HG03342 (cell line): ENCODE data around the gene ULK4.
"Not testable (repeated sequence)": the region's sequence is repeated elsewhere in the genome, so short reads cannot be mapped to it uniquely, and the experiment has no call there.

ENCODE experiments used
- ATAC-seq: cut with Tn5 transposase; IDR thresholded peaks from one replicate; pipeline ENCODE4 v1.9.1; 2021; ENCODE audit warnings: mild to moderate bottlenecking, moderate library complexity; ENCODE audit not compliant: unreplicated experiment

Gene ULK4

DNA sequence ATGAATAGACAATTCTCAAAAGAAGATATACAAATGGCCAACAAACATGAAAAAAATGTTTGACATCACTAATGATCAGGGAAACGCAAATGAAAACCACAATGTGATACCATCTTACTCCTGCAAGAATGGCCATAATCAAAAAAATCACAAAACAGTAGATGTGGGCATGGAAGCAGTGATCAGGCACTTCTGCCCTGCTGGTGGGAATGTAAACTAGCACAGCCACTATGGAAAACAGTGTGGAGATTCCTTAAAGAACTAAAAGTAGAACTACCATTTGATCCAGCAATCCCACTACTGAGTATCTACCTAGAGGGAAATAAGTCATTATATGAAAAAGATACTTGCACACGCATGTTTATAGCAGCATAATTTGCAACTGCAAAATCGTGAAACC lies 677.0 kb downstream of the ULK4 start:
- ATAC-seq = not testable (repeated sequence)

DNA sequence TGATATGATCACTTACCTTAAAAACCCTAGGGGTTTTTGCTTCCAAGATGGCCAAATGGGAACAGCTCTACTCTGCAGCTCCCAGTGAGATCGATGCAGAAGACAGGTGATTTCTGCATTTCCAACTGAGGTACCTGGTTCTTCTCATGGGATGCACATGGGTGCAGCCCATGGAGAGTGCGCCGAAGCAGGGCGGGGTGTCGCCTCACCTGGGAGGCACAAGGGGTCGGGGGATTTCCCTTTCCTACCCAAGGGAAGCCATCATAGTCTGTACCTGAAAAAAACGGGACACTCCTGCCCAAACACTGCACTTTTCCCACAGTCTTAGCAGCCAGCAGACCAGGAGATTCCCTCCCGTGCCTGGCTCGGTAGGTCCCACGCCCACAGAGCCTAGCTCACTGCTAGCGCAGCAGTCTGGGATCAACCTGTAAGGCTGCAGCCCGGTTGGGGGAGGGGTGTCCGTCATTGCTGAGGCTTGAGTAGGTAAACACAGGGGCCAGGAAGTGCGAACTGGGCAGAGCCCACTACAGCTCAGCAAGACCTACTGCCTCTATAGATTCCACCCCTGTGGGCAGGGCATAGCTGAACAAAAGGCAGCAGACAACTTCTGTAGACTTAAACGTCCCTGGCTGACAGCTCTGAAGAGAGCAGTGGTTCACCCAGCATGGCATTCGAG lies 684.0 kb downstream of the ULK4 start:
- no peak for ATAC-seq

DNA sequence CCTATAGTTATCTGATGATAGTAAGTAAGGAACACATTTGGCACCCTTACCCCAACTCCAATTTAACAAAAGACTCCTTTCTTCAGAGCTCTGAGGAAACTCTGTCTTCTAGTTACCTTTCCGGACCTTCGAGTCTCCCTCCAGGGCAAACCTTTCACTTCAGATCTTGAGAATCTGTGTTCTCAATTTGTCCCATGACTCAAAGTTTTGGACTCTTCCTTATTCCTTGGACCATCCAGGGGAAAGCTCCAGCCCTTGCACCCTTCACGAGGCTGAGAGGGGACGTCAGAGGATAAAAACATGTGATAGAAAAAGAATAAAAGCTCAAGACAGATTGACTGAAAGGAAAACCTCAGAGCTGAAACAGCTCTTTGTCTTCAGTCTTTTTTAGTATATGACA lies 685.7 kb downstream of the ULK4 start:
- no peak for ATAC-seq

DNA sequence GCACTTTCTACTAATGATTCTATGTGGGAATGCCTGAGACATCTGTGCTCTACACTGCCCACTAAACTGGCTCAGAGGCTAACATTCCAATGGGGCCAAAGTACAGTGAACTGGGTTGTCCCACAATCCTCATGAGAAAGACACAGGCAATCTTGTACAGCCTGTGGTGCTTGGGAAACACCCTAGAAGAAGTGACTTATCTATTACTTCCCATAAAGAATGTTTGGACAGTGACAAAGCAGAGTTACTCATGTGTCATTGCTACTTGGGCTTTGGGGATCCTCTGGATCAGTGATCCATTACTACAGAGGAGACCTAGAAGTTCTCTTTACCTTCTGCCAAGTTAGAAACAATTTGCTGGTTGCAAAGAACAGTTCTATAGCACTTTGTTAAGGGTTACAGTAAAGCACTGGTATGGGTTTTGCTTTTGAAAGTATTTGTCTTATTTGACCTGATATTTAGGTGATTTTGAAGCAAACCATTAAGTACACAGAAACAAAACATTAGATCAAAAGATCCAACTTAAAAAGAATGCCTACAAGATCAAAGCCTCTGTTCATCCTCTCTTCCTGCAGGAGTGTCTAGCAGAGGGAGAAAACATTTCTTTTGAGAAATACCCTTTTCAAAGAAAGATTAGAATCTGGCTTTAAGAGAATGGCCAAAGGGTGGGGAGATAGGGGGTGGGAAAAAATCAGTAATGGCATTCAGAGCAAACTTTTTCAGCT lies 686.8 kb downstream of the ULK4 start:
- no peak for ATAC-seq

DNA sequence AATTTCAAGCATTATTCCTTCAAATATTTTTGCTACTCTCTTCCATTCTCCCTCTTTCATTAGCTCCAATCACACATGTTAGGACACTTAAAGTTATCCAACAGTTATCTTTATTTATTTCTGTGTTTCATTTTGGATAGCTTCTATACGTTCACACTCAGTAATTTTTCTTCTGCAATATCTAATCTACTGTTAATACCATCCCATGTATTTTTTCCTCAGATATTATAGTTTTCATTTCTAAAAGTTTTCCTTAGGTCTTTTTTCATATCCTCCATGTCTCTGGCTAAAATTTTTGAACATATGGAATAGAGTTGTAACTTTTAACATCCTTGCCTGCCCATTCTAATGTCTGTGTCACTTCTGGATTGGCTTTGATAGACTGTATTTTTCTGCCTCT lies 689.2 kb downstream of the ULK4 start:
- no peak for ATAC-seq

DNA sequence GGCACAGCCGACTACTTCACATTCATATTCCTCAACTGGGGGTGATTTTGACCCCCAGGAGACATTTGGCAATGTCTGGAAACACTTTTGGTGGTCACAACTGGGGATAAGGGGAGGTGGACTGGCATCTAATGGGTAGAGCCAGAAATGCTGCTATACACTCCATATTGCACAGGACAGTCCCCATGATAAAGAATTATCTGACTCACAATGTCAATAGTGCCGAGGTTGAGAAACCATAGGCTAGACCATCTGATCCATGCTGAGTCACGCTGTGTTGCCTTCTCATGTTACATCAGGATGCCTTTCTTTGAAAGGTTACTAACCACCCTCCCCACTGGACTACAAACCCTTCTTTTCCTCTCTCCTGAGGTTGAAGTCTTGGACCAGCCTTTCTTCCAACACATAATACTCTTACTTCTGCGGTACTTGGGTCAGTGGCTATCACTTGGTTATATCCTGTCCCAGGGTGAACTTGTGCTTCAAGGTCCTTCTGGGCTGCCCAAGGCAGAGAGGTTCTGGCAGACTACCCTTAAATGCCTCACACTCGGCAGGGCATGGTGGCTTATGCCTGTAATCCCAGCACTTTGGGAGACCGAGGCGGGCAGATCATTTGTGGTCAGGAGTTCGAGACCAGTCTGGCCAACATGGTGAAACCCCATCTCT lies 693.8 kb downstream of the ULK4 start:
- ATAC-seq = no peak

DNA sequence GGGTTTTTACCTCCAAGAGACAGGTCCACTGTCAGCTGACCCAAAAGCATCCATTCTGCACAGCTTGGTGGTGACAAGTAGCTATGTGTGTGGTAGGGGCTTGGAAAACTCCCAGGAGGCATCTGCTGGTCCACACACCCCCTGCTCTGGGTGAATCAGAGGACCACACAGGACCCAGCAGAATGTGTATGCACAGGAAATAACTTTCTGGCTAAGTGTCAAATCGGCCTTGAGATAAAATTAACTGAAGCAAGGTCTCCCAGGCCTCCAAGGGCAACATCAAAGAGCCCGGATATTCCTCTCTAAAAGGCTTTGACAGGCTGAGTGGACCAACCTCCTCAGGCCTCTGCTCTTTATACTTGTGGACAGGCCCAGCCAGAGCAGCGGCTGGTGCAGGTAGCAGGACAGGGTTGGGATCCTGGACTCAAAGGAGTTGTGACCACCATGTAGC lies 696.1 kb downstream of the ULK4 start:
- ATAC-seq = no peak

DNA sequence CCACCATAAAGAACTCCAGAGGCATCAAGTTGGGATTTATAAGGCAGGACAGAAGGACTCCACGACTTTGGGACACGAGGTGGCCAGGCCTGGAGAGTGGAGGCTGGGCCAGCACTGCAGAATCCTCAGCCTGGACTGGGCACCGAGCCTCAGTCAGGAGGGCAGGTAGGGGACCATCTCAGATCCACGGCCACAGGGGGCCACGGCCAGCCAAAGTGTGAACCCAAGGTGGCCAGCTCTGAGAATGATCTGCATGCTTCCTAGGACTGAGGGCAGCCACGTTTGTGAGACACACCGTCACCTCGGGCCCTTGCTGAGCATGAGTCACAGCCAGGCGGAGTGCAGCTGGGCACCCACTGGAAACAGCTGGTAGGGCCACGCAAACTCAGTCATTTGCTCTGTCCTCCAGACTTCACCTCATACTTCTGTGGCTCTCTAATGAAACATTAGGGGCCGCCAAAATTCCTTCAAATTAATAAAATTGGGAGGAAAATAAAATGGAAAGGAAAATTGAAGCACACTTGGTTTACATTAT lies 696.8 kb downstream of the ULK4 start:
- ATAC-seq = no peak

DNA sequence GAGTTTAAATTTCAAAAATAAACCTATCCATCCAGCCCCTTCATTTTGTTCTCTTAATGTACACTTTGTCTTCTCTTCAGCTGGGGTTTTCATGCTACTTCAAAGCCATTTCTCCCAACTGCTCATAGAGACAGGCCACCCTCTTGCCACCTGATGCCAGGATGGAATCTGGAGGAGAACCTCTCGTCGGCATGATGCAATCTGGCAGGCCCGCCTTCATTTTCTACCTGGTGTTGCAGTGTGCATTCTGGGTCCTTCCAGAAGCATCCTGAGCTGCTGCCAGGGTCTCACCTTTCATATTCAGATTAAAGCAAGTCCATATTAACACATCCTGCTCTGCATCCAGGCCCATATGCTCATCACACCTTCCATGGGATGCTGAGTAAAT lies 701.8 kb downstream of the ULK4 start:
- ATAC-seq = no peak

DNA sequence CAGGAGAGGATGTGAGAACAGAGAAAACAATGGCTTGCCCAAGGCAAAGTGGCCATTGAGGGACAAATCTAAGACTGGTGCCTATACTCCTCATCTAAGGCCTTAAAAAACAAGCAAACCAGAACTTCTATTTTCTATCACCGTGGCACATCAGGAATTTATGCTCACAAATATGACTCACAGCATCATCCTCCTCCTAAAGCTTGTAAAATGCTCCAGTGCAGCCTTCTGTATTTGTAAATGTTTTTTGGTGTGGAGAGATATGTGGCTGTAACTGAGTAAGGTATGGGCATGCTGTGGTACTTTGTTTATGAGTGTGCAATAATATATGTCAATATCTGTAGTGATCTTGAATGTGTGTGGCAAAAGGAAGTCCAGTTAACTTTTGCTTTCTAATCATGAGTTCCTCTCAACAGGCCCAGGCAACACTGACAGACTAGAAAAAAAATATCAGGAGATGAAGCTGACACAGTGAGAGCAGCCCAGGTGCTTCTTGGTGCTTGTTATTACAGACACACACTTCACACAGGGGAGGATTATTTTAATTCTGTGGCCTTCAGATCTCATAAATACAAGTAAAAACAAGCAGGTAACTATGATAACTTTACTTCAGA lies 702.3 kb downstream of the ULK4 start:
- no peak for ATAC-seq

DNA sequence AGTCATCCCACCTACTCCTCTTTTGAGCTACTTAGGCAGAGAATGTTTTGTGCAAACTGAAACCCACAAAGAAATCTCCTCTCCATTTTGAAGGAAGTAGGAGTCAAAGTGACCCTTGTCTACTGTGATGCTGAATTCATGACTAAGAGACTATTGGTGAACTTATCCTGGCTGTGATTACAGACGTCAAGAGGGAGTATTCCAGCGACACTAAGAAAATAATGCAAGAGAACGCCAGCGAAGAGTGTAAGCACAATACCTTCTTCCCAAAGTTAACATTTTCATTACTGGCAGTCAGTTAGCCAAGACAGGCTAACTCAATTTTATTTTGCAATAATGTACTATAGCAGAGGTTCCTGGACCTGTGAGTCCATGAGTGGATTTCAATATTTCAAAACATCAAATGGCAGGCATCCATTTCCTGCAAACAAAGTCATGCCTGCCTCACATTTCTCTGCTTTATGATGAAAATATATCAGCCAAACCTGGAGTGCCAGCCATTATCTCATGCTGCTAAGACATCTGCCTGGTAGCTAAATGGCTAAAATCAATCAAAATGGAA lies 703.6 kb downstream of the ULK4 start:
- ATAC-seq = no peak

DNA sequence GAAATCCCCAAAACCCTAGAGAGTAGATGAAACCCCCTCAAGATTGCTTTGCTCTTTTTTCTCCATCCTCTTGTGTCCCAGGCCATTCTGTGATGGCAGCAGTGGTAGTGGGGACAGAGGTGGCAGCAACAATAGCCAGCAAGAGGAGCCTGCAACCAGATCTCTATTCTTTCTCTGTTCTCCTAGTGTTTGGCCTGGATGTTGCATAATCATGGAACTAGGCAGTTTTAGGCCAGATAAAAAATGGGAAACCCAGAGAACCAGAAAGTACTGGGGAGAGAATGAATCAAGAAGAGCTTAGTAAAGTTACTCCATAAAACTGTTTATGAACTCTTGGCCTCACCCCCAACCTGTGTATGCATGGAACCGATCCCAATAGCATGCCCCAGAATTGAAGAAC lies 710.3 kb downstream of the ULK4 start:
- no peak for ATAC-seq

DNA sequence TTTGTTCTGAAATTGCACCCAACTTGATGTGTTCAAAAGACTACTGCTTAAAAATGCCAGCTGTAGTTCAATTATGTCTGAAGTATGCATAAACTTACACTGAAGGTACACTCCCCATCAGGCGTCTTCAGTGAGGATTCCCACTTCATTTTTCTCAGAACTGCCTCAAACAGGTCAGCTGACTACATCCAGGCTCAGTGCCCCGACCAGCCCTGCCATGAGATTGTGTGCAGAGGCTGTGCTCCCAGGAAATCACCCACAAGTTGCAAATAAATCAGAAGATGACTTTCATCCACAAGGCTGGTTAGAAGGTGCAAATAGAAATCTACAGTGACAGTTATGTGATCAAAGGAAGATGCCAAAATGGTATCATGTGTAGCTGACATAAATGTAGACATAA lies 711.1 kb downstream of the ULK4 start:
- ATAC-seq = no peak

DNA sequence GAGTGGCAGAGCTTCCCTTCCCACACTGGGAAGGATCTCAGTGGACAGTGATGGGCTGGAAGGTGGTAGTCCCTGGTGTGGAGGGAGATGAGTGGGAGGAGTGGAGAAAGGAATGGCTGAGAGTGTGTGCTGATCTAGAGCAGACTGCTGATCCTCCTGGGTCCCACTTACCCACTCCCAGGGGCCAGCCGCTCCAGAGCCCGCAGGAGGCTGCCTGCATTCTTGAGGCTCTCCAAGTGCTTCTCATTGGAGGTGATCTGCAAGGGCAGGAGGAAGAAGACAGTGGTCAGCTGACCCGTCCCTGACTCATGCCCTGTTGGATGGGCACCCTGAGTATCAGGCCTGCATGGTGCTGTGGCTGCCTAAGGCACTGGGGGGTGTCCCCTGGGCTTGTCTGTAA lies 712.6 kb downstream of the ULK4 start:
- no peak for ATAC-seq

DNA sequence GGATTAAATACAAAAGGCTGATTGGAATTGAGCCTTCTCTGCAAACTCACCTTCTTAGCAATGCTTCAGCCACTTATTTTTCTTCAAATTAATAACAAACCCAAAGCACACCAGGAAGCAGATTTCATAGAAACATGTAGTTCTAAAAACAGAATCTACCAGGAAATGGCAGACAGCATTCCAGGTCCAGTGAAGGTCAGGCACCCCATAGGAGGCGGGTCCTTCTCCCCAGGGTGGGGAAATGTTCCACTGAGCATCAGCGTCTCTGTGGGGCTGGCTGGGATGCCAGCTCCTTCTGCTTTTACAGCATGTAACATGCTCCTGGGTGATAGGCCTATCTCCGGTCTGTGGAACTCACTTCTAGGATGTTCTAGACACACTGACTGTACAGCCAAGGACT lies 713.4 kb downstream of the ULK4 start:
- ATAC-seq = no peak

DNA sequence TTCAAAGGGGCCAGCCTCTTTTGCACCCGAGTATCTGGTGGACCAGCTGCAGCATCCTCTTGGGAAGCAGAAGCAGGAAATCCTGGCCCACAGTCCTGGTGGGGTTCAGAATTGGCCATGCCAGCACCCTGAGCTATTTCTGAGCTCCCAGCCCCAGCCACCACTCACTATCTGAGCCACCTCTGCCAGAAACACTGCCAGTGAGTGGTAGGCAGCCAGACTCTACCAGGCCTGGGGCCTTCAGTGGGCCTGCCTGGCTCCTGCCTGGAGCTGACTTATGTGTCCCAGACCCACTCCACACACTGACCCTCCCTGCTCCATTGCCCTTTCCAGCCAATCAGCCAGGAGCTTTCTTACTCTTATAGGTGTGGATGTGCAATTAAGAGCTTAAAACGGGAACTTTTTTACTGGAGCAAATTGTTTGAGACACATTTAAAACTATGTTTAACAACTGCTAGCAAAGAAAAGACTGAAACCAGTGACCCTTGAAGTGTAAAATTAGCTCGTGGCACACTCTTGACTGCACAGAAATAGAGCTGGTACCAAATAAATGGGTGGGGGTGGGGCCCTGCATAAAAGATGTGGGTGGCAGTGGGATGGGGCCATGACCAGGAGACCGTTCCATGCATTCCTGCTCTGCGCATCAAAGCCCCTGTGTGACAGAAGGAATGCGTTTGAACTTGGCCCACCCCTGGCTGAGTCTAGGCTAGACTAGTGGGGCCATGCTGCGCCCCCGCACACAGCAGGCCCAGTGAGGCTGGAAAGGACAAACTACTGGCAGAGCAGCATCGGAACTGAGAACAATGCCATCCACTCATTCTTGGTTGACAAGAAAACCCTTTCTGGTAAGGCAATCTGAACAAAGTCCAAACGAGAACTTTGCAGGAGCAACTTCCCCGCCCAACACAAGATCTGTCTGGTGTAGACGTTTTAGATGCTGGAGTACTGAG lies 714.6 kb downstream of the ULK4 start:
- ATAC-seq = no peak

DNA sequence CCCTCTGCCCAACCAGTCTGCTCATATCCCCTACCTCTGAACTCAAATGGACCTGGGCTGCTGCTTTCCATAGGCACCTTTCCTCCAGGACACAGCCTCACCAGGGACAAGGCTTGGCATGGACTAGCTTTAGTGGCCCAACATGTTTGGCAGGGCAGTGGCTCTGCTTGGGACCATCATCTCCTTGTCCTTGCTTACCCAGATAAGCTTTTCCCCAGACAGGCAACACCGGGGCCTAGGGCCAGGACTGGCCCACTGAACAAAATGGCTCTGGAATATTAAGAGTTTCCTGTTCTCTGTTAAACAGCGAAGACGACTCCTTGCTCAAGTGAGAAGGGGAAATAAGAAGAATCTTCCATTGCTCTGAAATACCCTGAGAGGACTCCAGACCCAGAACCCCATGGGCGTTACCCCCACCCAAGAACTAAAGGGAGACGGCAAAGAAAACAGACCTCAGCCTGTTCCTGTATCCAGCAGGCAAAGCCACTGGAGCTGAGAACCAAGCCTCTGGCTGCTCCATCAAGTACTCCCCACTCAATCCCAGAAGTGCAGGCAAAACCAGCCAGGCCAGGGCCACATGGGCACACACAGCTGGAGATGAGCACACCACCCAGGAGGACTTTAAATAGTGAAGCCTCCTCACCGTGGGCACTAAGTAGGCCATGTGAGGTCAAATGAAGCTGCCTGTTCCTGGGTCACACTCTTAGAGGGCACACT lies 717.1 kb downstream of the ULK4 start:
- no peak for ATAC-seq

DNA sequence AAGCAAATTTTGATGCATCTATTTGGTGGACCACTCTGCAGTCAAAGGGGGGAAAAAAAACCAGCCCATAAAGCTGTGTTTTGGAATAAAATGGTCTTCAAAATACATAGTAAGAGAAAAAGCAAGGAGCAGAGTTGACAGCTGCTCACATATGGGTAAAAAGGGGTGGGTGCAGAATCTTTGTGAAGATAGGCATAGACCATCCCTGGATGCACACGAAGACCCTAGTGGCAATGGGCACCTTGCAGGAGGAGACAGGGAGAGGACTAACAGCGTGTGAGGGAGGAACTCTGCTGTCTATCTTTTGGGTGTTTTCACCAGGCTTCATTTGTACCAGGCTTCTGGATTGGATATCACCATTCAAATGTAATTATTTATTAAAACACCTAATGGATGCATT lies 718.7 kb downstream of the ULK4 start:
- ATAC-seq = no peak

DNA sequence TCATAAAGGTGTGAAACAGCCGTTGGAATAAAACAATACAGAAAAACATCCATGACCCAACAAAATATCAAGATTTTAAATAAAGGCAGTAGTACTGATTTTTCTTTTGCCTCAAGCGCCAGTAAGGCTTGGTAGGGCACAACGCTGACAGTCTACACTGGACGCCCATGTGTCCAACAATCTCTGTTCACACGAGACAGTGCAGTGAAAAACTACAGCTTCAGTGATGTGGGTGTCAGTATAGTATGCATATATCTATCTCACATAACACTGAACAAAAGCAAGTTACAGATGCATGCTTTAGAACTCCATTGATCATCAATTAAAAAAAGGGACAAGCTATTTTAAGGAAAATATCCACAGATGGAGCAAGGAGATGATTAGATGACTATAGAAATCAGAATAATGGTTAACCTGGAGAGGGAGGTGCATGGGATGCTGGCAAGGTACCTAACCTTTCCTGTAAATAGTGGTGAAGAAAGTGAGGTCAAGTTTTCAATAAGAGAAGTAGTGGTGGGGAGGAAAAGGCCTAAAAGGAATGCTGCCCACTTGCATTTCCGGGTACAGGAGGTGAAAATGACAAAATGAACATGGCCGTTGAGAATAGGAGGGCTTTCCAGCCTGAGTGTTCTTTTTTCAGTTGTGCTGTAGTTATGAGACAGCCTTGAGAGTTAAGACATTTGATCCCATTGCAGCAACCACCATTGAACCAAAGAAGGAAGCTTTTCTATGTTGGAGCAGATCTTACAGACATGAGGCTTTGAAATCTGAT lies 719.9 kb downstream of the ULK4 start:
- ATAC-seq = no peak
